Effector memory CD4-positive, alpha-beta T cell (primary cell): Measurements from ENCODE around the gene SYAP1.
A peak's percentile ranks its signal among the peaks of the same experiment; 100 is the strongest.
"Not testable (repeated sequence)": the region's sequence is repeated elsewhere in the genome, so short reads cannot be mapped to it uniquely, and the experiment has no call there.

Experiments used
- DNase-seq, 3 donors: peaks; one replicate each; pipeline ENCODE4 v3.0.0-alpha.2; 2020
- H3K27ac ChIP-seq: 2 replicates; pipeline ENCODE4 v1.7.0; 2013; ENCODE audit warnings: mild to moderate bottlenecking, low read length, moderate library complexity; ENCODE audit not compliant: insufficient read depth, poor library complexity, severe bottlenecking
- H3K27me3 ChIP-seq: replicated peaks from 2 replicates; pipeline ENCODE4 v1.7.0; 2013; ENCODE audit warnings: mild to moderate bottlenecking, low read length; ENCODE audit not compliant: insufficient read depth, control insufficient read depth, poor library complexity, severe bottlenecking
- H3K36me3 ChIP-seq: 2 replicates; pipeline ENCODE4 v1.7.0; 2013; ENCODE audit warnings: mild to moderate bottlenecking, low read length, moderate library complexity; ENCODE audit not compliant: control insufficient read depth, insufficient read depth
- H3K4me1 ChIP-seq: 2 replicates; pipeline ENCODE4 v1.7.0; 2013; ENCODE audit warnings: low read length, mild to moderate bottlenecking; ENCODE audit not compliant: control insufficient read depth, insufficient read depth, poor library complexity, severe bottlenecking
- H3K4me3 ChIP-seq: 2 replicates; pipeline ENCODE4 v1.7.0; 2013; ENCODE audit warnings: low read length, low read depth, mild to moderate bottlenecking; ENCODE audit not compliant: insufficient read depth, poor library complexity, severe bottlenecking
- H3K9me3 ChIP-seq: 2 replicates; pipeline ENCODE4 v1.7.0; 2013; ENCODE audit warnings: mild to moderate bottlenecking, low read length, moderate library complexity; ENCODE audit not compliant: control insufficient read depth

Gene SYAP1

GRCh38 chrX:16702700-16703599 is 16.5 kb upstream of the SYAP1 start:
- no peaks in the 10 kb centered on the region for H3K27me3 ChIP-seq

GRCh38 chrX:16705370-16705769 is 14.0 kb upstream of the SYAP1 start:
- no peak for DNase-seq
- H3K4me1 ChIP-seq = no peaks in the 10 kb centered on the region
- H3K9me3 ChIP-seq = no peaks in the 10 kb centered on the region
- no peak overlapping the region for H3K27ac ChIP-seq
- no peak overlapping the region for H3K4me3 ChIP-seq
- no peaks in the 10 kb centered on the region for H3K27me3 ChIP-seq
- H3K36me3 ChIP-seq = no peaks in the 10 kb centered on the region

More at GRCh38 chrX:16702700-16703599, 16.5 kb upstream of the SYAP1 start:
- Histone ChIP-seq H3K9me3 (no peaks in the 10 kb centered on the region), H3K4me3 (no peak overlapping the region), H3K27ac (no peak overlapping the region), H3K36me3 (no peaks in the 10 kb centered on the region), H3K4me1 (no peaks in the 10 kb centered on the region)
- no peak for DNase-seq

- DNase-seq = no peak
- Histone ChIP-seq H3K27ac (no peak overlapping the region), H3K27me3 (no peaks in the 10 kb centered on the region), H3K4me3 (no peak overlapping the region), H3K36me3 (no peaks in the 10 kb centered on the region), H3K9me3 (no peaks in the 10 kb centered on the region), H3K4me1 (peaks cover 7% of the 10 kb centered on the region)
Observed at GRCh38 chrX:16708016-16708415, 11.4 kb upstream of the SYAP1 start.

DNA sequence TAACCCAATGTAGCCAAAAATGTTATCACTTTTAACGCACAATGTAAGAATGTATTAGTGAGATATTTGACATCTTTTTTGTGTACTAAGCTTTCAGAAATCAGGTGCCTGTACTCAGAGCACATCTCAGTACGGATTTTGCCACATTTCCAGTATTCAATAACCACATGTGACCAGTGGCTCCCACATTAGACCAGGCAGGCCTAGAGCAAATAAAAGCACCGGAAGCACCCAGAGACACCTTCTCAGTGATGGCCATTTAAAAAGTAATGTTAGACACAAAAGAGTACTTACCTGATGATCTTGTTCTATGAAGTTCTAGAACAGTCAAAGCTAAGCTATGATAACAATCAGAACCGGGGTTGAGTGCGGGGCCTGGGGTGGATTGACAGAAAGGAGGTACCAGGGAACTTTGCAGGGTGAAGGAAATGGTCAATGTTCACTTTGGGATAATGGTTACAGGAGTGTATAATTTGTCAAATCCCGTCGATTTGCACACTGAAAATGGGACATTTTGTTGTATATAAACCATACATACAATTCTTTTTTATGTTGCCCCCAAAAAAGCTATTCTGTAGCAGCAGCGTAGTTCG is 8.1 kb upstream of the SYAP1 start:
- Histone ChIP-seq H3K27me3 (no peaks in the 10 kb centered on the region), H3K27ac (peak overlapping the region; percentile 48), H3K36me3 (no peaks in the 10 kb centered on the region), H3K9me3 (no peaks in the 10 kb centered on the region), H3K4me3 (peak overlapping the region; percentile 67), H3K4me1 (peaks cover 7% of the 10 kb centered on the region)
- DNase-seq = no peak

GRCh38 chrX:16711893-16712547 is 7.4 kb upstream of the SYAP1 start:
- Histone ChIP-seq H3K27me3 (no peaks in the 10 kb centered on the region), H3K4me3 (peak overlapping the region; percentile 67), H3K27ac (peak overlapping the region; percentile 48), H3K36me3 (no peaks in the 10 kb centered on the region), H3K9me3 (no peaks in the 10 kb centered on the region), H3K4me1 (peaks cover 7% of the 10 kb centered on the region)
- DNase-seq = no peak

- DNase-seq = peak in 1 of 3 donors; percentile 12
- no peaks in the 10 kb centered on the region for H3K27me3 ChIP-seq
Observed at GRCh38 chrX:16712548-16713155, 6.8 kb upstream of the SYAP1 start, which contains the start of gene CTPS2. Gene CTPS2 (minus strand): TSS chrX:16712669. CDS start chrX:16702902, 9,767 bp downstream.

GRCh38 chrX:16714504-16714903 is 4.9 kb upstream of the SYAP1 start:
- no peak for DNase-seq
- Histone ChIP-seq H3K27me3 (no peaks in the 10 kb centered on the region), H3K9me3 (no peaks in the 10 kb centered on the region), H3K4me1 (peaks cover 7% of the 10 kb centered on the region), H3K4me3 (no peak overlapping the region), H3K36me3 (no peaks in the 10 kb centered on the region), H3K27ac (no peak overlapping the region)

More at GRCh38 chrX:16712548-16713155, 6.8 kb upstream of the SYAP1 start, which contains the start of gene CTPS2:
- Histone ChIP-seq H3K36me3 (no peaks in the 10 kb centered on the region), H3K4me1 (peaks cover 7% of the 10 kb centered on the region), H3K27ac (peak within 1 kb of the TSS; percentile 48), H3K4me3 (peak within 1 kb of the TSS; percentile 67), H3K9me3 (no peaks in the 10 kb centered on the region)

DNA sequence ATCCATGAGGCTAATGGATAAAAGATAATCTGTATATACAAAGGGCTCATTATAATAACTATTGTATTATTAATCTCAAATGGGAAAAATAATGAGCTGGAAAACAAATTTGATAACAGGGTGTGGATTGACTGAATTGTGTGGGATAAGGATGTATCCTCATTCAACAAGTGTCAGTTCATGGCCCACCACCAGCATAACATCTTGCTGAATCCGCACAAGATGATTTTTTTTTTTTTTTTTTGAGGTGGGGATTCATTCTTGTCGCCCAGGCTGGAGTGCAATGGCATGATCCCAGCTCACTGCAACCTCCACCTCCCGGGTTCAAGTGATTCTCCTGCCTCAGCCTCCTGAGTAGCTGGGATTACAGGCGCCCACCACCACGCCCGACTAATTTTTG is 3.8 kb upstream of the SYAP1 start:
- not testable (repeated sequence) for H3K36me3 ChIP-seq, H3K4me3 ChIP-seq, DNase-seq, H3K27me3 ChIP-seq, H3K9me3 ChIP-seq, H3K4me1 ChIP-seq, H3K27ac ChIP-seq

- not testable (repeated sequence) for H3K4me1 ChIP-seq, H3K9me3 ChIP-seq, H3K36me3 ChIP-seq
Observed at GRCh38 chrX:16716451-16716850, 3.0 kb upstream of the SYAP1 start.

More at GRCh38 chrX:16716451-16716850, 3.0 kb upstream of the SYAP1 start:
- not testable (repeated sequence) for H3K27ac ChIP-seq, H3K27me3 ChIP-seq, DNase-seq, H3K4me3 ChIP-seq
